ENCODE data around the gene ALCAM. TPM values are rescaled to one million over a fixed set of nuclear protein-coding genes. Genes with fewer than 3 reads are reported as not detected.

The ALCAM gene
- total RNA-seq, 1 experiment from 2014 or later = 136 TPM

DNA sequence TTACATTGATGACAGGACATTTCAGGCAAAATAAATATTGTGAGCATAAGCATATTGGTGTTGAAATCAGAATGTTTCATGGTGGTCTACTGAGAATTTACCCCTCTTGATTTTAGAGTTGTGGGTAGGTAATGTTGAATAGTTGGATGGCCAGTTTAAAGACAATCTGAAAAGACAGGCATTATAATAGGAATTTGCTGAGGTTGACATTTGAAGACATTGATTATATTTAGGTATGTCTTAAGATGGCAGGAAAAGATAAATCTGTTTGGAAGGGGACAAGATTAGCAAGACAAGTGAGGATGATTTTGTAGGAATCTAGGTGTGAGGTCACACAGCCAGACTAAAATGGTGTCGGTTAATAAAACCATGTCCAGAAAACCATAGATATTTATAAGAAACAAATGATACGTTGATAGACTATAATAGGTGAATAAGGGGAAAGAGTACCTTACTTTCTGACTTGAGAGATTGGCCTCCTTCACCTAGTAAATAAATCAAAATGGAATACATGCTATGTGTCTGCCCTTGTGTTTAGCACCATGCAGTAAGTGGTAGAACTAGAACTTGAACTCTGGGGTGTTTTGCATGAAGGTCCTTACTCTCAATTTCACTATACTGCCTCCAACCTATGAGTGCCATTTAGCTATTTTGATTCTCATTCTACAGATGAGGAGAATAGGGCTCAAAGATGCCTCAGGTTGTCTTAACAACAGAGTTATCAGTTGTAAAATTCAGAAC, 57.9 kb downstream of the ALCAM start:
- DNase-seq (ENCODE audit: low read depth) = no peak

DNA sequence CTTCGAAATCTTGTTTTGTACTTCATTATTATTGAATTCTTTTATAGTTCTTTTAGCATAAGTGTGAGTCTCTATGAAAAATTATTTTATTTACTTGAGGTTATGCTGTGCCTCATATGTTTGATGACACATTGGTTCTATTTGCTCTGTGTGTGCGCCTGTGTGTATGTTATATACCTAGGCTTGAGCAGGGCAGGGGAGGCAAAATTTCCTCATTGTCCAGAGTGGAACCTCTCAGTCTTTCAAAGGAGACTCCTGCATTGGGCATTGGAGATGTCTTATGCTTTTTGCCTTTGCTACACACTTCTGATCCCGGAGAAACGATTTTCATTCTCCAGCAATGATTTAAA, 58.4 kb downstream of the ALCAM start:
- no peak for DNase-seq (ENCODE audit: low read depth)

DNA sequence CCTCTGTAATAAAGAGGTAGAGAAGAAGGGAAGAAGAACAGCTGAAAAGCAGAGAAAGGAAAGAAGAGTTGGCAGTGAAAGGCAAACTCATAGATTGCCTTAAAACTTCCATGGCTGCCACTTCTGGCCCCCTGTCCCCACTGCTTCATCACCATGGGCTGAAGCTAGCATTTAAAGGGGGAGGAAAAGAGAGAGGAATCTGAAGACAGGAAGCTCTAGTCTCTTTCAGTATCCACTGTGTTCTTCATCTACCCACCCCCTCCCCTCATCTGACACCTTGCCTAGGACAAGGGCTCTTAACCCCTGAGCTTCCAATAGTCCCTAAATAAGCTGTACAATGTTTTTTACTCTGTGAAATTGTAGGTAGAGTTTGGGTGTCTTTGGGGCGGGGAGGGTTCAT, 60.6 kb downstream of the ALCAM start:
- no peak for DNase-seq (ENCODE audit: low read depth)

DNA sequence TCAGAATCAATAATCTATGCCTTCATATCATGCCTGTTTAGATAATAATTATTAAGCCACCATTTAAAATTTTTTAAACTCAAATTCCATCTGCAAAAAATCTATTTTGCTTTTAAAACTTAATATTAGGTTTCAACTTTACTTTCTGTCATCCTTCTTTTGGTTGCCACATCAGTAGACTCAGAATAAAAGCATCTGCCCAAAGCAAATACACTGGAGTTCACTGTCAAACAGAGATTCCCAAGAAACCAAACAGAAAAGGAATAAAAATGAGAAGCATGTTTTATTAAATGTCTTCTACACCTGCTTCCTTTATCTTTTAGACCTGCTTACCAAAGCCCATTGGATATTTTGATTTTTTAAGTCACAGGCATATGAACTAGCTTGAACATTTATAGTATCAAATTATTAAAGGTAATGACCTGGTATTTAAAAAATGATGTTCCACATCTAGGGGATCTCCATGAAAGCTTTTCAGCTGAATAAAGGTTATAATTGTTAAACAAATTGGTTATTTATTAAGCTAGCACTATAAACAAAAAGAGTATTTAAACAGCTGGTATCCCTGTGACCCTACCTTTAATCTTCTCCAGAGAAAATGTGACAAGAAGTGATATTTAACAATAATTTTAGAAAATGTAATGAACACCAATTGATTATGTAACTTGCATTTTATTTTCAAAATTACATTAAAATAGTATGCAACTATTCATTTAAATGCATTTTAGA, 62.5 kb downstream of the ALCAM start:
- no peak for DNase-seq (ENCODE audit: low read depth)

DNA sequence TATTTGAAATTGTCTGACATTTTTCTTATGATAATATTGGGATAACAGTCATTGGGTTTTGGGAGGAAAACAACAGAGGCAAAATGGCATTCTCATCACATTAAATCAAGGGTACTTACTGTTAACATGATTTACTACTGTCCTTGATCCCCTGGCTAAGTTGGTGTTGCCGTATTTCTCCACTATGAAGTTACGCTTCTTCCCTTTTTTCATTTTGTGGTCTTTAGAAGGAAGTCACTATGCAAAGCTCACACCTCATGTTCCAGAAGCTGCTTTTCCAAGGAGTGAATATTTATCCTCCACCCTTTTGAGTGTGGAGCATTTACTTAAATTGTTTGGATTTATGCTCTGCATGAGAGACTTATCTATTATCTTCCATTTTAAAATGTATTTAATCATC, 63.7 kb downstream of the ALCAM start:
- DNase-seq (ENCODE audit: low read depth) = no peak

DNA sequence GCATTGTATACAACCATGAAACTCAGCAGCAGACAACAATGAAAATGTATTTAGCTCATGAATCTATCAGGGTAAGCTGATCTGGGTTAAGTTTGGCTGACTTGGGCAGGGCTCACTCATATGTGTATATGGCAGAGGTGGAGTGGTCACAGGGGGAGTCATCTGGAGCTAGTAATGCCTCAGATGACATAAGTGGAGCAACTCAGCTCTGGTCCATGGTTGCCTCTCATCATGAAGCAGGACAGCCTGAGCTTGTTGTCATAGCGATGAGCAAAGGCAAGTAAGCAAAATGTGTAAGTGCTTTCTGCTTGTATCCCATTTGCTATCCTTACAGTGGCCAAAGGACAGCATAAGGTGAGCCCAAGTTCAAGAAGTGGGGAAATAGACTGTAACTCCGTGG, 64.5 kb downstream of the ALCAM start:
- peak; percentile 26 for DNase-seq (ENCODE audit: low read depth)

DNA sequence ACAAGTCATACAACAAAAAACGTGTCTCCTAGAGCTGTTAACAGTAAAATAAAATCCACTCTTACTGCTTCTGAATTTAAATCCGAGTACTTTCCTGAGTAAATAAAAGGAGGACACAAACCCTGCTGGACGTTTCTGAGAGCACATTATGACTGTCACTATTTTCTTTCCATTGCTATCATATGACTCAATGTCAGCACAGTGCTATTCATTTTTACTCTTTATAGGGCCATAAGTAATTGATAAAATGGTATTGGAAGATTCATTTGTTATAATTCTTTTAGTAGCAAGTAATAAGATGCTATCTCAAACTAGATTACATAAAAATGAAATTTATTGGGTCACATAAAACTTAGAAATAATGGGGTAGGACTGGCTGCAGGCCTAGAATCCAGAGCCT, 68.6 kb downstream of the ALCAM start:
- DNase-seq (ENCODE audit: low read depth) = no peak

DNA sequence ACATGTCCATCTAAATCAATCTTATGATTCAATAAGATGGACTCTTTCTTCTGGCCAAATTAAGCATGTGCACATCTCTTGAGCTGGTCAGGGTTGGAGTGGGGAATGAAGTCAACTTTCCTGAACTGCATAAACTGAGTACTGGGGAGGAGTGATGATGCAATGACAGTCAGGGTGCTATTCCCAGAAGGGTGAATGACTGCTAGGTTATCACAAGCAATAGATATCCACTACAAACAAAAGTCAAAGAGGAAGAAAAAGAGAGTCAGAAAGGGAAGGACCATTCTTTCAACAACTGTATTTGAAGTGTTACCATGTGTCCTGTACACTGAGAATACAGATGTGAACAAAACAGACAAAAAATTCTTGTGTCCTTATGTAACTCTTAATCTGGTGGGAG, 70.0 kb downstream of the ALCAM start:
- no peak for DNase-seq (ENCODE audit: low read depth)

DNA sequence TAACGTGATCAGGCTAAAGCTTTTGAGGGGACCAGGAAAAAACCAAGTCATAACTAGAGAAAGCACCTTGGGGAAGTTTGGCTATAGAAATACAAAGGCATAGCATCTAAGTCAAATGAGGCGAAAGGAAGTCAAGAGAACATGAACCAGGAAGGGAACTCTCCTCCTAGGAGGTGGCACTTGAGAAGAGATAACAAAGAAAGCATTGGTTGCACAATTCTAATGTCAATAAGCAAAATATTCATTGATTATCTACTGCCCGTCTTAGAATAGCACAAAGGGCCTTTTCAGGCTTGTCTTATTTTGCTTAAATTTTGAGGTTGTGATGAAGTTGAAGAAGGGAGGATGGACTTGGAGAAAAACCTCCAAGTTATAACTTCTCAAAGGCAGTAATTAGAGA, 73.4 kb downstream of the ALCAM start:
- DNase-seq (ENCODE audit: low read depth) = no peak

DNA sequence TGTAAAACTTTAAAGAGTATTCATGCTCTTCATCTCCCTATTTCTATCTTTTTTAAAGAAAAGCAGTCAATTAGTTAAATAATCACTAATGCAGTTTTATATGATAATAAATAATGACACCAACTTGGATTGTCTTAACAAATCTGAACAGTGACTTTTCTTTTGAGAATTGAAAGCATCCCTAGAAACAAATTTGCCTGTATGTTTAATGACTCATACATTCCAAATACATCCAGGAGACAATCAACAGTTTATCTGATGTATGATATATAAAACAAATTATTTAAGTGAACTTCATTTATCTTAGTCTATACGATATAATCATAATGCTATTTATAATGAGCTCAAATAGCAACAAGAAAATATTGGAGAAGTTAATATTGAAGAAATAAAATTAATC, 78.0 kb downstream of the ALCAM start:
- peak; percentile 11 for DNase-seq (ENCODE audit: low read depth)

DNA sequence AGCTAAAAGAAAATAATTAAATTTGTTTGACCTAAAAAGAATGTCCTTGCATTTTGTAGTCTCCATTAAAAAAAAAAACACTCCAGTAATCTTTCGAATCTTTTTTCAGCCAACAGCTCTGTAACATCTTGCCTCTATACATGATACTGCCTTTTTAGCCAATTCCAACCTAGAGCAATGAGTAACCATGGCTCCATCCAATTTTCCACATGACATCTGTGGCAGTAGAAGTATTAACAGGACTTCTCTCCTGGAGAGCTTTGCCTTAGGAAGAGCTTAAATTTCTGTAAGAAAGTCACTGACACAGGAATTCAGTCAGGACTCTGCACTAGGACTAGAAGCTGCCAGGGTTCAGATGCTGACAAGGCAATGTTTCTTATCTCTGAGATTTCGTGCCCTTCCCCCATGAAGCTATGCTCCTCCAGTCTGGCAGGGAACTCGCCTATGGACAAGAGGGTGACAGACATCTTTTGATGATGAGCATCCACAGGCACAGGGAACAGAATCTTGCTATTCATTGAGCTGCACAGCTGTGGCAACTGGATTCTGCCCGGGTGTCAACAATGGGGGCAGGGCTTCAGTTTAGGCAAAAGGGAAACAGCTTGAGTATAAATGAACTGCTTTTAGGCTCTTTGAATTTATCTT, 81.8 kb downstream of the ALCAM start:
- DNase-seq (ENCODE audit: low read depth) = no peak

DNA sequence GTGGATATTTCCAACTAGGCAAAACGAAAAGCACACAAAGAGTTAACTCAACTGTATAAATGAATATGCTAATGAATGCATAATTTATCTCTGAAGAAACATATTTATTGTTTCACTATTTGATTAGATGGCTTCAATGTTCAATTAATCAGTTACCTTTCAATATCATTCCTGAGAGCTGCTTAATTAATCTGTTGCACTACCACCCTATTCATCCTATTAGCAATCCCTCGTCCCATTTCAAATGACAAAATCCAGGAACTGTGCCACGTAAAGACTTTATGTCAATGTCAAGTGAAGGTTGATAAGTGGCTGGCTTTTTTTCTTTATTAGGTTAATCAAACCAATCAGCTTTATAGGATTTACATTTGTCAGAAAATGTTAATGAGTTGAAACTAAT, 82.7 kb downstream of the ALCAM start:
- DNase-seq (ENCODE audit: low read depth) = no peak

DNA sequence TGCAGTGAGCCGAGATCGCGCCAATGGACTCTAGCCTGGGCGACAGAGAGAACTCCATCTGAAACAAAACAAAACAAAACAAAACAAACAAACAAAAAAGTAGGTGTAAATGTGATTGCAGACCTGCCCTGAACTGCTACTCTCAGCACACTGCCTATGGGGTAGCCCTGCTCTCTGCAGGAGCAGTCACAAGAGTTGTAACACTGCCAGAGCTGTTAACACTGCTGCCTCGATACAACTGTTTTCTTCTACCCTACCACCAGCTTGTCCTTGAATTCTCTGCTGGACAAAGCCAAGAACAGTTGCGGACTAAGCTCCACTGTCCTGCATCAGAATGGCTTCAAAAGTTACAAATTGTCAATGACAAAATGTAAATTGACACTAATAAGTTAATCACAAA, 89.3 kb downstream of the ALCAM start:
- DNase-seq (ENCODE audit: low read depth) = no peak

DNA sequence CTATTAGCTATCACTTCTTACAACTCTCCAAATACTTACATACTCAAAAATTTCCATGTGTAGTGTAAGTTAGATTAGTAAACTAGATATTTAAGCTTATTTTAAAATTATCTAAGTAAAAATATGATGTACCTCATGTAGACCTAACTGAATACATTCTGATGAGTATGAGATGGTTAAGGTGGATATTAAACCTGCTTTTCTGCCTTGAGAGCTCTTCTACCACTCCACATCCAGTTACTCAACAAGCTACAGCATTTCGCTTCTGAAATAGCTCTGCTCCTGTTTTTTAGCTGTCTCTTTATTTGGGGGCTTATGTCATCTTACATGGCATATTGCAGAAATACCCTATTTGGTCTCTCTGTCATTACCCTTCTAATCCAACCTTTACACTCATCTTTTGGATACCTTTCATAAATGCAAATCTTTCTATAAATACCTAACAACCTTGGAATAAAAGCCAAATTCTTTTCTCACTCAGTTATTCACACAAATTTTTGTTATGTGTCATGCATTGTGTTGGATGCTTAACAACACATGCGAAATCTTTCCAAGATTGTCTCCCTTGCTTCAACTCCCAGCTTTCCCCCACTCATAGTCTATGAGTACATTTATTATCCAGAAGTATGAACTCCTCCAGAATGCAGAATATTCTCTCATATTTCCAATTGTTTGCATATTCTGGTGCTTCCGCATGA, 92.0 kb downstream of the ALCAM start:
- DNase-seq (ENCODE audit: low read depth) = peak; percentile 11

DNA sequence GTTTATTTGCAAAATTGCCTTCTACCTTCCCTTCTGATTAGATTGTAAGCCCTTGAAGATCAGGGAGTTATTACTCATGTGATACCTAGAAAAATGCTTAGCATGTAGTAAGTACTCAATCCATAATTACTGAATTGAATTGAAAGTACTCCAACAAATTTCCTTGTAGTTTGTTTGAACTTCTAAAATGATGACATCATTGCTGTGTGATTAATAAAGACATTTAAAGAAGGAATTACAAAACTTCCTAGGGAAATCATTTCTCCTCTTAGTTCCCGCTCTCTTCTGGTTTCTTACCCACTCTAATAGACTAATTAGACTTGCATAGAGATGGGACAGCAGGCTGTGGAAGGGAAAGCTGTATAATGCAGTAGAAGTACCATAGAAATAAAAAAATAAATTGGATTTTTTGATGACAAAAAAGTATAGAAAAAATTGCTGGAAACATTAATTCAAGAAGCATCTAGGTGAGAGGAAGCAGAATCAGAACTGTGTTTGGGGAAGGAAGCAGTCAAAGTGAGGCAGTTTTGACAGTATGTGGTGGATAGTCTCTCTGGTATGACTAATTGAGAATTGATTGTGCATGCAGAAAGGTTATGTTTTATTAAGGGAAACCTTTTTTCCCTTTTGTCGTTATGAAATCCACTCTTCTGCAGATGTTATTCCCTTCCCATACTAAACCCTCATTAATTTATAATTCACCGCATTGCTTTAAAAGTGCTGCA, 93.0 kb downstream of the ALCAM start:
- DNase-seq (ENCODE audit: low read depth) = no peak

DNA sequence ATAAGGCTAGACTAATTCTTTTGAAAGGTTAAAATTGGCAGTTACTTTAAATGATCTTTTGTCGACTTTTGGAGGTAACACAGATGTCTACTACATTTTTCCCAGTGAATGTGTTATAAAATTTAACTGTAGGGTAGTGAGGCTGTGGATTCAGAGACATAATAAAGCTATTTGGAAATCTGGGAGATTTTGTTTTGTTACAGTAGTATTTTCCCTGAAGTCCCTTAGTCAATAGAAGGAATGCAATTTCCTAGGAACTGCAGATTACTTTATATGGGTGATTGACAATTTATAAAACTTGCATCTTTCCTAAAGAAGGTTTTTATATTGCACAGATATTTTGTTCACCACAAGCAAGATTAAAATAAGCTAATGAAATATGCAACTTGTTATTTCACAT, 96.9 kb downstream of the ALCAM start:
- DNase-seq (ENCODE audit: low read depth) = no peak

DNA sequence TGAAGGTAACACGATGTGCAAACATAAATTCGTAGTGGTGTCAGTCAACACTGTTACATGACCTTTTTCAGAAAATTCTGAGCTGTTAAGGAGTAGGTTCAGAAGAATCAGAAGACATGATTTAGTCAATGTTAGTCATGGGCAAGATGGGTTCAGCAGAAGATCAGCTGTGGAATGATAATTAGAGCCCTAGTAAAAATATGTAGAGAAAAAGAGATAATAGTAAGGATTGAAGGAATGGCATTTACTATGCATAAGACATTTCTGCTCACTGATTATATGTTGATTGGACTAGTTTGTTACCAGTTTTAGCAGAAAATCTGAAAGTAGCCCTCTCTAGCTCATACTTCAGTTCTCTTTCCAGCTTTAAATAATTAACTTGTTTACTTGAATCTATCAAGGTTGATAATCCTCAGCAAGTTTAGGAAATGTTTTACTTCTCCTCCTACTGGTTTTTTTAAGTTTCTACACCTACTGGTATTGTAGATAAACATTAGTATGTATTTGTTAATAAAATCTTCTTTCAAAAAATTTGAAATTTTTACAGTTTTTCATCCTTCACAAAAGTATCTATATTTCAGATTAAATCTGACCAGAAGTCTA, 98.6 kb downstream of the ALCAM start:
- no peak for DNase-seq (ENCODE audit: low read depth)

DNA sequence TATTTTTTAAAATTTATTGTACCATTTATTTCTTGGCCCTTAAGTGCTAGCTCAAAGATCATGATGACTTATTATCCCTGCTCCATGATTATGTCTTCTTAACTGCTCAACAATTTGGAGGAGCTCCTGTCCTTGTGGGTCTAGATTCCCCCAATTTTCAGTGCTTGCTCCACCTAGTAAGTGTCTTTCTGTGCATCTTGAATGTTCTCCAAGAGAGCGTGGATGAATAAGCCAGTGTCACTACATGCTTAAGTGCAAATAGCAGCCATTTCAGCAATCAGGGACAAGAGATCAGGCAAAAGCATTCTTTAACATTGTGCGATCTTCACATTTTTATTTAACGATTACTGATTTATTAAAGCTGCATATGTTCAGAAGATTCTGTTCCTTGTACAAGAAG, 99.4 kb downstream of the ALCAM start:
- DNase-seq (ENCODE audit: low read depth) = no peak

DNA sequence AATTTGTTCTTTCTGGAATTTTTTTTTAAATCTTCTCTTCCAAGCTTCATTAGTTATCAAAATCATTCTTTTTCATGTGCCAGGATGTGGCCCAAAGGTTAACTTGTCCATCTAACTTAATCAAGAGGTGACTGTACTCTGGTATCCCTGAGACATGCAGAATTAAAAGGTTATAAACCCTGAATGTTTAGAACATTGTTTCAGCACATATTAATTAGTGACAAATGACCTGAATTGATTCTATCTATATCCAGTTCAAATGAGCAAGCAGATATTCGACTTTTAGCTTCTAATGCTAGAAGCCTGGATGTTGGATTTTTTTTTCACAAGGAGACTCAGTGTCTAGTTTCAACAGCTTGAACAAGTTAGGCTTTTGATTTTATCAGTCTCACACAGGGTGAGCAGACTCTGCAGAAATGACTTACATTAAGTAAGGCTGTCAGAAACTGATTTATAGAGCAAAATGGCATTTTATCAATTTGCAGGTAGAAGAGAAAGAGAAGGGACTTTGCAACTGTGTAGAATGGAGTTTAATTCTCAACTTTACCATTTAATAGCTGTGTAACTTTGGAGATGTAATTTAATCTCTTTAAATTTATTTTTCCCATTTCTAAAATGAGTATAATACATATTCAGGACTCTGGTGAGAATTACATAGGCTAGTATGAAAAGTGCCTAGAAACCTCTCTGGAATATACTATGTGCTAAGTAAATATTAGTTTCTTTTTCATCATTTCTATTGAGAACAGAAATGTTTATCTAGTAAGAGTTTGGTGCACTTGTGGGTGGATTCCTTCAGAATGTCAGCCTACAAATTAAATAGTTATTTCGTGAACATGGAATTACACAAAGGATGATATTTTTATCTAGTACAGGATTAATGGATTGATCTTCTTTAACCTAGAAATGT, 100.0 kb downstream of the ALCAM start:
- DNase-seq (ENCODE audit: low read depth) = no peak

DNA sequence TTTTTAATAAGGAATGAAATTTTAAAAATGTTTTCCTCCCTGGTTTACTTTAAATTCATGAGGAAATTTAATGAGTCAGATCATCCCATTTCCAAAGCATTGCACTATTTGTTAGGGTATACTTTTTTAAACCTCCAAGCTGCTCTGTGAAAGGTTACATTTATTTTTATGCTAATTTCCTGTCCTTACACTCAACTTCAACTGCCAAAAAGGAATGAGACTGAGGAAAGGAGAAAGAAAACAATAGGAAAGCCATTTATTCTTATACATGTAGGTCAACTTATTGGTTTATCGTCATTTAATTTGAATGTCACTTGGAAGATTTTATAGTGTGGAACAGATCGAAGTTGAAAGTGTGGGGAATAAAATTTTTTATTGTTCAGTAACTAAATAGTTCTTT, 104.1 kb downstream of the ALCAM start:
- DNase-seq (ENCODE audit: low read depth) = no peak

Data from HT1080 (cell line).